Activated T-cell treated with anti-CD3 and anti-CD28 coated beads for 4 hours (primary cell): Measurements from ENCODE around the gene TNFAIP8L2.
"Not testable (repeated sequence)": the region's sequence is repeated elsewhere in the genome, so short reads cannot be mapped to it uniquely, and the experiment has no call there.

Source experiments
- DNase-seq: peaks from one replicate; pipeline ENCODE4 v3.0.0-alpha.2; 2020

The TNFAIP8L2 gene

DNA sequence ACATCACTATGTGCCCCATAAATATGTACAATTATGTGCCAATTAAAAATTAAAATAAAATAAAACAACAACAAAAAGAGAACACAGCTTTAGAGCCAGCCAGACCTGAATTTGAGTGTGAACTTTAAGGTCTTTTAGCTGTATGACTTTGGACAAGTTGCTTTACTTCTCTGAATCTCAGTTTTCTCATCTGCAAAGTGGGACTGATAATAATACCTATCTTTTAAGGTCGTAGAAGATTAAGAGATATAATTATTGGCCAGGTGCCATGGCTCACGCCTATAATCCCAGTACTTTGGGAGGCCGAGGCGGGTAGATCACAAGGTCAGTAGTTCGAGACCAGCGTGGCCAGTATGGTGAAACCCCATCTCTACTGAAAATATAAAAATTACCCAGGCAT lies 36.9 kb downstream of the TNFAIP8L2 start:
- DNase-seq = no peak

DNA sequence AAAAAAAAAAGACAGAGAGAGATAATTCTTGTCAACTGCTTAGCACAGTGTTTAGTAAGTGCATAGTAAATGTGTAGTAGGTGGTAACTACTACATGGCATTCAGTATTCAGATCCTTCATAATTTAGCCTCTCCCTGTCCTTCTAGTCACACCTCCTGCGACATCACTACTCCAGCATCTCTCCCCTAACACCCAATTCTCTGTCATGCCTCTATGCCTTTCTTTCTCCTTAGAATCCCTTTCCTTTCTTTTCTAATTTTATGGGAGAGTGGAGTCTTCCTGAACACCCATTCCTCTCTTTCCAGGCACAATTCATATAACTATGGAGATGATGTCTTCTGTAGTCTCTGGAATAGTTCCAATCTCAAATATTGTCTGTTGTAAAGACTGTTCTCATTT lies 37.4 kb downstream of the TNFAIP8L2 start:
- DNase-seq = no peak

DNA sequence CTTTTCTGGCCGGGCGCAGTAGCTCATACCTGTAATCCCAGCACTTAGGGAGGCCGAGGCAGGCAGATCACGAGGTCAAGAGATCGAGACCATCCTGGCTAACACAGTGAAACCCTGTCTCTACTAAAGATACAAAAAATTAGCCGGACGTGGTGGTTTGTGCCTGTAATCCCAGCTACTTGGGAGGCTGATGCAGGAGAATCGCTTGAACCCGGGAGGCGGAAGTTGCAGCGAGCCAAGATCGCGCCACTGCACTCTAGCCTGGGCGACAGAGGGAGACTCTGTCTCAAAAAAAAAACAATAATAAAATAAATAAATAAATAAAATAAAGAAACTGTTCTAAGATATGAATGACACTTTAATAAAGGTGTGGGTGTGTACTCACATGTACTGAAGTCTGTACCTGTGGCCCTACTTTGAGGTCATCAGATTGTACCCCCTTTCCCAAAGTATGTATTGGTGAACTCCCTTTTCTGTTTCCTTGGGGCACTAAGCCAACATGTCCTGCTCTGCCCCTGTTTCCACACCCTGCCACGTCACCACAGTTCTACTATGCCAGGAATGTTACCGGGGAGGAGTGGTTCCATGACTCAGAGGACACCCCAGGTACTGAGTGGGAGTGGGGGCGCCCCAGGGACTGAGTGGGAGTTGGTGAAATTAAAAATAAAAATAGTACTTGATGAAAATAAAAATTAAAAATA lies 38.6 kb downstream of the TNFAIP8L2 start:
- not testable (repeated sequence) for DNase-seq

DNA sequence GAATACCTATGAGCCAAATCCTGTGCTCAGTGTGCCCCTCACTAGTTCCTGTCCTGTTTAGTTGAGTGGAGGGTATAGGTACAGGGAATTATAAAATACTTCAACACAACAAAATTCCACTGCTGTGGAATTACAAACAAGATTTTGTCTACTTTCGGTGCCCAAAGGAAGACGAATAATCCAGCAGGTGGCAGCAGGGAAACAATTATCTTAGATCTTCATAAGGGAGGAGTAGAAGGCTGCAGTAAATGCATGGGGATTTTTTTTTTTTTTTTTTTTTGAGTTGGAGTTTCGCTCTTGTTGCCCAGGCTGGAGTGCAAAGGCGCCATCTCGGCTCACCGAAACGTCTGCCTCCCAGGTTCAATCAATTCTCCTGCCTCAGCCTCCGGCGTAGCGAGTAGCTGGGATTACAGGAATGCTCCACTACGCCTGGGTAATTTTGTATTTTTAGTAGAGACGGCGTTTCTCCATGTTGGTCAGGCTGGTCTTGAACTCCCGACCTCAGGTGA lies 39.9 kb downstream of the TNFAIP8L2 start:
- peak; percentile 38 for DNase-seq

DNA sequence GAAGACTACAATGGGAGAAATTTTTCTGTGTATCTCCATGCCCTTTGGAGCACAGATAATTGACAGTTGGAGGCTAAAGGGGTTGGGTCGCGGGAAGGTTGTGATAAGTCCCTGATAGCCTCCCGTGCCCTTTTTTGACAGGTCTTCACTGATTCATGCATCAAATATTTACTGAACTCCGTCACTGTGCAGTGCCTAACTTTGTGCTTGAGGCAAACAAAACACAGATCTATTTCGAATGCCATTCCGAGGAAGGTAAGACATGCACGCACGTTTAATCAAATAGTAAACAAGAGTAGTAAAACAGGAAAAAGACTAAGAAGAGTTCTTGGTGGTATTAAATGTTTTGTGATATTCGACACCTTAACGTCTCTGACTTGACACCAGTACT lies 41.4 kb downstream of the TNFAIP8L2 start:
- DNase-seq = no peak

DNA sequence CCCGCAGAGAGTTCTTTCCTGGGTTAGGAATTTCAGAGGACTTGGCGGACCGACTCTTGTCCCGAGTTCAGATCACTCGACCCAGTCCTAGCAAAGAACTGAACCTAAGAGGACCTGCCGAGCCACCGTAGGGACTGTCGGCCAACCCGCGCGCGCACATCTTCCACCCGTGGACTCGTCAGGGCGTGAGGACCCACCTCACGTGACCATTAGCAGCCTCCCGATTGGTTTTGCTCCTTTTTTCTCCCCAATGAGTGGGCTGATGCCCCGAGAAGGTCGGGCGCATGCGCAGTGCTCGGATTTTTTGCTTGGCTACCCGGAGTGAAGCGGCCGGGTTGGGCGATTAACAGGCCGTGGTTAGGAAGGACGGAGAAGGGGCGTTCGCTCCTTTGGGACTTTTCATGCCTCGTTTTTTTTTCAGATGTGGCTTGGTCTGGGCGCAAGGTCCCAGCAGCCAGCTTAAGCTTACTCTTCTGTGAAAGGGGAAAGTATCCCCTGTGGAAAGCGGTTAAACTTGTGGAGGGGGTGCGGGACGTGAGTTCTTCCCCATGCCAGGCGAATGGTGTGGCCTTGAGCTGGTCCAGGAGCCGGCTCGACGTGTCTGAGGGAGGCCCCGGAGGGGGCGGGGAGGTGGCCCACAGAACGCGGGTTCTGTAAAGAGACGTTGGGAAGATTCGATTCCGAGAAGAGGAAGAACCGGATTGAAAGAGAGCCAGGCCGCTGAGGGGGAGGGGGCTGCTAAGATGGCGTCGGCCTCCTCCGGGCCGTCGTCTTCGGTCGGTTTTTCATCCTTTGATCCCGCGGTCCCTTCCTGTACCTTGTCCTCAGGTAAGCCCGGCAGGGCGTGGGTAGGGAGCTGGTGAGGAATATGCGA lies 42.0 kb downstream of the TNFAIP8L2 start, which contains the start of gene PIP5K1A:
Gene PIP5K1A, plus strand, starts transcription at position 299 of the 874 bp plus-strand sequence. Its CDS starts 445 bp downstream, at position 744.
- DNase-seq = peak; percentile 97

DNA sequence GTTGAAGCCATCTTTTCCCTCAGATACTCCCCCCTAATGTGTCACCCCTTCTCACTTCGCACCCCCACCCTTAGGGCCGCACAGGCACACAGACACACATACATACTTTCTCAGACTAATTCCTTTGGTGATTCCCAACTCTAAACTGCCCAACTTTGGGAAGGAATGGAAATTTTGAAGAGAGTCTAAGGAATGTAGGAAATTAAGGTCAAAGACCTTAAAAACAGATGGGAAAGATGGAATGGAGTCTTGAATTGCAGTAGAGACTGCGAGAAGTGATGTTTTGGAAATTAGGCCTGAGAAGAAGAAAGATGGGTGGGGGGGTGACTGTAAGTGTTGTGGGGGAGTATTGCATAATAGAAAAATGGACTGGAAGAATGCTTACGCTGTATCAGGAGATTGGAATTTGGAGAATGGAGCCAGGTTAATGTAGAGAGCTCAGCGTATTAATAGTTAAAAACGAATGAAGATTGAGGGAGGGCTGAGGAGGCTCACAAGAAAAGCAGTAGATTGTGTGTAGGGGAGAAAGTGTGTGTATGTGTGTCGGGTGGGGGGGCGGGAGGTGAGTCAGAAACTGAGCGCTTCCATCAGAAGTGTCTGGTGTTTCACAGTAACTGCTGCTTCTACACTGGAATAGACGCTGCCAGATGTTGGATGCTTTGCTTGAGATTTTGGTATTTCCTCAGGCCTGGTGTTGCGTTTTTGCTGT lies 43.6 kb downstream of the TNFAIP8L2 start:
- no peak for DNase-seq

DNA sequence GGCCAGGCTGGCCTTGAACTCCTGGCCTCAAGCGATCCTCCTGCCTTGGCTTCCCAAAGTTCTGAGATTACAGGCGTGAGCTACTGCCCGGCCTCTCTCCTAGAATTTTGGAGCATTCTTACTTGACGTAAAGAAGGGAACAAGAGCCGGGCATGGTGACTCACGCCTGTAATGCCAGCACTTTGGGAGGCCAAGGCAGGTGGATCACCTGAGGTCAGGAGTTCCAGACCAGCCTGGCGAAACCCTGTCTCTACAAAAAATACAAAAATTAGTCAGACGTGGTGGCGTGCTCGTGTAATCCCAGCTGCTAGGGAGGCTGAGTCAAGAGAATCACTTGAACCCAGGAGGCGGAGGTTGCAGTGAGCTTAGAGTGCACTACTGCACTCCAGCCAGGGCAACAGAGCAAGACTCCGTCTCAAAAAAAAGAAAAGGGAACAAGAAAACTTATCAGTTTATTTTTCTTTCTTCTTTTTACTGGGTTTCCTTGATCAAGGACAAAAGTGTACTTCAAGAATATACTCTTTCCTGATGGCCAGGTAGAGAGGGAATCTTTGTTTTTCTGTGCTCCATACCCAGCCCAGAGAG lies 49.0 kb downstream of the TNFAIP8L2 start:
- DNase-seq = not testable (repeated sequence)
